Myocyte (in vitro differentiated cells): ENCODE measurements around the gene STAT5B. TPM values are rescaled to one million over a fixed set of nuclear protein-coding genes. Genes with fewer than 3 reads are reported as not detected.
"Not testable (repeated sequence)": the region's sequence is repeated elsewhere in the genome, so short reads cannot be mapped to it uniquely, and the experiment has no call there.

Experiments
- DNase-seq: peaks from one replicate; pipeline ENCODE4 v3.0.0-alpha.2; 2012; ENCODE audit warnings: low read depth
- total RNA-seq: library from RNA; depleted of rRNA; stranded (reverse); fragments of >200 nt; gene quantifications from 2 replicates; pipeline ENCODE4 v1.2.3, GENCODE V29; 2014

STAT5B gene
- total RNA-seq, 1 donor from 2014 or later, result 27.2 TPM

GRCh38 chr17:42198897-42199296, 77.3 kb downstream of the STAT5B start:
- no peak for DNase-seq

GRCh38 chr17:42197564-42198156, 78.5 kb downstream of the STAT5B start:
- DNase-seq, result no peak

GRCh38 chr17:42193969-42194899, 82.0 kb downstream of the STAT5B start, which contains the start of gene GHDC:
GHDC (minus strand) TSS chr17:42194494; CDS start chr17:42193581, 913 bp downstream.
- DNase-seq, result peak; percentile 80

GRCh38 chr17:42193216-42193968, 82.8 kb downstream of the STAT5B start:
- DNase-seq, result no peak

GRCh38 chr17:42192189-42193126, 83.7 kb downstream of the STAT5B start:
- no peak for DNase-seq

GRCh38 chr17:42191275-42191608, 84.9 kb downstream of the STAT5B start:
- no peak for DNase-seq

GRCh38 chr17:42190491-42191274, 85.5 kb downstream of the STAT5B start:
- DNase-seq, result no peak

- no peak for DNase-seq
These were observed 86.6 kb downstream of the STAT5B start for GRCh38 chr17:42189651-42189965.

GRCh38 chr17:42188749-42189650, 87.2 kb downstream of the STAT5B start:
- no peak for DNase-seq

- no peak for DNase-seq
These were observed 88.4 kb downstream of the STAT5B start for GRCh38 chr17:42187833-42188232.

GRCh38 chr17:42186191-42186590, 90.0 kb downstream of the STAT5B start:
- DNase-seq, result not testable (repeated sequence)

GRCh38 chr17:42185621-42185930, 90.6 kb downstream of the STAT5B start:
- no peak for DNase-seq

- DNase-seq, result no peak
These were observed 91.2 kb downstream of the STAT5B start, which contains the start of gene HCRT for GRCh38 chr17:42184713-42185620. HCRT (minus strand) TSS chr17:42185452; CDS start chr17:42185365, 87 bp downstream.

GRCh38 chr17:42183741-42184711, 92.2 kb downstream of the STAT5B start:
- DNase-seq, result peak; percentile 77

- DNase-seq, result peak; percentile 13
These were observed 93.1 kb downstream of the STAT5B start for GRCh38 chr17:42182927-42183734.

- DNase-seq, result no peak
These were observed 94.4 kb downstream of the STAT5B start for GRCh38 chr17:42181851-42182207.
